Keratinocyte (primary cell): Measurements from ENCODE around the gene CREB3L2. TPM values are rescaled to one million over a fixed set of nuclear protein-coding genes. Genes with fewer than 3 reads are reported as not detected.

Experiments
- DNase-seq: peaks from one replicate; pipeline ENCODE4 v3.0.0-alpha.2; 2011; ENCODE audit warnings: low read depth, missing footprints, low spot score
- FAIRE-seq: peaks from 2 replicates; lab custom pipeline; 2011; peaks lifted over from hg19 to GRCh38; lab: Jason Lieb, UNC
- H2AFZ ChIP-seq: 2 replicates; pipeline ENCODE4 v1.6.0; 2012; ENCODE audit warnings: low read length, control low read depth, inconsistent platforms; ENCODE audit not compliant: control insufficient read depth
- H3K27ac ChIP-seq: 2 replicates; pipeline ENCODE4 v1.5.1; 2011; ENCODE audit warnings: low read length; ENCODE audit not compliant: control insufficient read depth, insufficient read depth
- H3K27me3 ChIP-seq: 3 replicates; pipeline ENCODE4 v1.6.0; 2011; ENCODE audit warnings: low read length; ENCODE audit not compliant: control insufficient read depth, insufficient read depth; ENCODE audit errors: extremely low read depth
- H3K36me3 ChIP-seq, 2 experiments: 2 replicates in 1 of 2; 3 replicates in 1 of 2; pipeline ENCODE4 v1.5.1; 2011; ENCODE audit warnings: low read length in 2 of 2, mild to moderate bottlenecking in 1 of 2; ENCODE audit not compliant: control insufficient read depth in 2 of 2, insufficient read depth in 2 of 2; ENCODE audit errors: extremely low read depth in 1 of 2
- H3K4me1 ChIP-seq: 3 replicates; pipeline ENCODE4 v1.5.1; 2011; ENCODE audit warnings: low read length; ENCODE audit not compliant: control insufficient read depth, insufficient read depth; ENCODE audit errors: extremely low read depth
- H3K4me2 ChIP-seq: 3 replicates; pipeline ENCODE4 v1.6.0; 2011; ENCODE audit warnings: low read depth, low read length; ENCODE audit not compliant: control insufficient read depth, insufficient read depth; ENCODE audit errors: extremely low read depth
- H3K4me3 ChIP-seq, 3 experiments: fragments of 200-600 bp in 1 of 3; sonication (generic) in 1 of 3; 2 replicates in 2 of 3; 3 replicates in 1 of 3; pipeline ENCODE4 v1.5.1; 2011 to 2016; ENCODE audit warnings: low read length in 3 of 3, mild to moderate bottlenecking in 3 of 3, control low read depth in 2 of 3, inconsistent platforms in 1 of 3, low read depth in 1 of 3, mixed read lengths in 1 of 3, mixed run types in 1 of 3, moderate library complexity in 1 of 3; ENCODE audit not compliant: control insufficient read depth in 2 of 3, insufficient read depth in 2 of 3; ENCODE audit errors: extremely low read depth in 1 of 3
- H3K79me2 ChIP-seq: 2 replicates; pipeline ENCODE4 v1.6.0; 2012; ENCODE audit warnings: low read length; ENCODE audit not compliant: control insufficient read depth, insufficient read depth
- H3K9ac ChIP-seq: 3 replicates; pipeline ENCODE4 v1.6.0; 2011; ENCODE audit warnings: low read length; ENCODE audit not compliant: control insufficient read depth, insufficient read depth; ENCODE audit errors: extremely low read depth
- H3K9me1 ChIP-seq: 3 replicates; pipeline ENCODE4 v1.6.0; 2011; ENCODE audit warnings: low read length; ENCODE audit not compliant: control insufficient read depth, insufficient read depth; ENCODE audit errors: extremely low read depth
- H3K9me3 ChIP-seq: 2 replicates; pipeline ENCODE4 v1.5.1; 2012; ENCODE audit warnings: low read depth, low read length; ENCODE audit not compliant: control insufficient read depth
- H4K20me1 ChIP-seq: 3 replicates; pipeline ENCODE4 v1.6.0; 2011; ENCODE audit warnings: low read length; ENCODE audit not compliant: control insufficient read depth, insufficient read depth; ENCODE audit errors: extremely low read depth
- CTCF ChIP-seq, 3 experiments: IDR thresholded peaks in 1 of 3; conservative IDR thresholded peaks in 1 of 3; optimal IDR thresholded peaks in 1 of 3; 2 replicates in 2 of 3; 3 replicates in 1 of 3; pipeline versions ENCODE3 to v1.5.1; 2011; ENCODE audit warnings: low read length in 3 of 3, mild to moderate bottlenecking in 3 of 3, moderate library complexity in 2 of 3, control low read depth in 1 of 3, inconsistent platforms in 1 of 3; ENCODE audit not compliant: insufficient read depth in 2 of 3; ENCODE audit errors: extremely low read depth in 1 of 3
- EZH2 ChIP-seq: IDR thresholded peaks from one replicate; pipeline ENCODE4 v1.6.1; 2012; ENCODE audit warnings: inconsistent platforms, mild to moderate bottlenecking, low read length, moderate library complexity
- dilution Hi-C: fragments of 300-500 bp; cut with MboI; formaldehyde crosslinking; loops from one replicate; pipeline ENCODE4 v1.7.0; 2020; ENCODE audit warnings: low sequenced_read_pairs; ENCODE audit not compliant: extremely low pct_ligation_motif_present
- polyA plus RNA-seq, 5 experiments: library from polyadenylated mRNA; depleted of rRNA in 3 of 5; stranded (reverse) in 3 of 5; stranded (forward) in 1 of 5; unstranded in 1 of 5; fragments of >200 nt; gene quantifications; 1 replicate in 1 of 5; 2 replicates in 3 of 5; 3 replicates in 1 of 5; pipeline versions ENCODE4 v1.2.1 to v1.2.3, GENCODE V29; 2011 to 2012; ENCODE audit warnings: missing spikeins in 2 of 5, low read depth in 1 of 5, low replicate concordance in 1 of 5

Gene CREB3L2
- polyA plus RNA-seq, 1 donor (not counting 4 experiments of a cell fraction or from before 2014, with no cell fraction given), result 12.8 TPM

- H3K9me1 ChIP-seq, result no peaks in the 10 kb centered on the region
- no peaks in the 10 kb centered on the region for H3K27me3 ChIP-seq
- DNase-seq (no peak), FAIRE-seq (no peak)
- no peaks in the 10 kb centered on the region for H3K9me3 ChIP-seq
- no peak overlapping the region for H2AFZ ChIP-seq
- H3K36me3 ChIP-seq, result no peaks in the 10 kb centered on the region
- H4K20me1 ChIP-seq, result no peaks in the 10 kb centered on the region
- no peak overlapping the region for H3K9ac ChIP-seq
- H3K27ac ChIP-seq, result no peak overlapping the region
- H3K4me1 ChIP-seq, result no peaks in the 10 kb centered on the region
- no peak overlapping the region for H3K4me2 ChIP-seq
- no peaks in the 10 kb centered on the region for H3K79me2 ChIP-seq
- dilution Hi-C loops, result no loop called here
- TF ChIP-seq CTCF (optimal IDR thresholded peaks at IDR 0.05 in 1 of 3, IDR thresholded peaks at IDR 0.05 in 1 of 3, conservative IDR thresholded peaks at IDR 0.05 in 1 of 3; ENCODE audit: extremely low read depth in 1 of 3, insufficient read depth in 2 of 3, low read length in 3 of 3) (no peak), EZH2 (no peak)
- H3K4me3 ChIP-seq, result no peak overlapping the region
Measured at GRCh38 chr7:138009350-138009653, 7.4 kb upstream of the CREB3L2 start.

GRCh38 chr7:138008588-138009349, 6.9 kb upstream of the CREB3L2 start:
- no peaks in the 10 kb centered on the region for H3K36me3 ChIP-seq
- TF ChIP-seq CTCF (optimal IDR thresholded peaks at IDR 0.05 in 1 of 3, IDR thresholded peaks at IDR 0.05 in 1 of 3, conservative IDR thresholded peaks at IDR 0.05 in 1 of 3; ENCODE audit: extremely low read depth in 1 of 3, insufficient read depth in 2 of 3, low read length in 3 of 3), result peak; percentile 61 to 82 (median 73)
- no peak for TF ChIP-seq EZH2
- no peaks in the 10 kb centered on the region for H3K4me1 ChIP-seq
- DNase-seq, result no peak
- no peaks in the 10 kb centered on the region for H3K9me3 ChIP-seq
- dilution Hi-C loops, result no loop called here
- H3K4me3 ChIP-seq, result no peak overlapping the region
- peak overlapping the region; percentile 42 for H3K4me2 ChIP-seq
- FAIRE-seq, result peak; percentile 51
- H2AFZ ChIP-seq, result peak overlapping the region; percentile 71
- no peaks in the 10 kb centered on the region for H3K79me2 ChIP-seq
- no peaks in the 10 kb centered on the region for H3K27me3 ChIP-seq
- H4K20me1 ChIP-seq, result no peaks in the 10 kb centered on the region
- H3K27ac ChIP-seq, result no peak overlapping the region
- no peak overlapping the region for H3K9ac ChIP-seq
- no peaks in the 10 kb centered on the region for H3K9me1 ChIP-seq
